GM19438 (cell line): Measurements from ENCODE around the gene SLC6A8.

Experiments
- ATAC-seq: cut with Tn5 transposase; IDR thresholded peaks from one replicate; pipeline ENCODE4 v1.9.1; 2021; ENCODE audit warnings: low read depth; ENCODE audit not compliant: unreplicated experiment

The SLC6A8 gene

GRCh38 chrX:153687121-153688039 lies at the start of gene SLC6A8:
Gene SLC6A8, plus strand, starts transcription at chrX:153687926. Its CDS starts 649 bp downstream, at chrX:153688575.
- ATAC-seq: no peak

GRCh38 chrX:153638041-153638371 lies 49.7 kb upstream of the SLC6A8 start:
- no peak for ATAC-seq

- no peak for ATAC-seq
Measured at GRCh38 chrX:153638436-153639176, 49.1 kb upstream of the SLC6A8 start.

- ATAC-seq: no peak
Measured at GRCh38 chrX:153639177-153640044, 48.3 kb upstream of the SLC6A8 start.

GRCh38 chrX:153640045-153640686 lies 47.6 kb upstream of the SLC6A8 start:
- ATAC-seq: no peak

GRCh38 chrX:153640736-153641575 lies 46.8 kb upstream of the SLC6A8 start:
- no peak for ATAC-seq

GRCh38 chrX:153641627-153642026 lies 46.1 kb upstream of the SLC6A8 start:
- ATAC-seq: no peak

GRCh38 chrX:153642051-153642654 lies 45.6 kb upstream of the SLC6A8 start:
- ATAC-seq: no peak

- no peak for ATAC-seq
Measured at GRCh38 chrX:153642655-153643430, 44.9 kb upstream of the SLC6A8 start.

GRCh38 chrX:153643431-153644351 lies 44.0 kb upstream of the SLC6A8 start:
- ATAC-seq: no peak

GRCh38 chrX:153644356-153645125 lies 43.2 kb upstream of the SLC6A8 start:
- no peak for ATAC-seq

- no peak for ATAC-seq
Measured at GRCh38 chrX:153645151-153645550, 42.6 kb upstream of the SLC6A8 start.

- ATAC-seq: no peak
Measured at GRCh38 chrX:153645921-153646488, 41.7 kb upstream of the SLC6A8 start.

- ATAC-seq: no peak
Measured at GRCh38 chrX:153646620-153647373, 40.9 kb upstream of the SLC6A8 start, which contains the start of gene DUSP9. Gene DUSP9, plus strand, starts transcription at chrX:153647203. Its CDS starts 751 bp downstream, at chrX:153647954.
